Measurements from ENCODE around the gene ENTPD3. TPM values are rescaled to one million over a fixed set of nuclear protein-coding genes. Genes with fewer than 3 reads are reported as not detected.

The ENTPD3 gene
- total and polyA plus RNA-seq, 2 of the 8 experiments (the other 6 are each of a cell fraction or from before 2014, with no cell fraction given), result 0.60 to 1.0 TPM

DNA sequence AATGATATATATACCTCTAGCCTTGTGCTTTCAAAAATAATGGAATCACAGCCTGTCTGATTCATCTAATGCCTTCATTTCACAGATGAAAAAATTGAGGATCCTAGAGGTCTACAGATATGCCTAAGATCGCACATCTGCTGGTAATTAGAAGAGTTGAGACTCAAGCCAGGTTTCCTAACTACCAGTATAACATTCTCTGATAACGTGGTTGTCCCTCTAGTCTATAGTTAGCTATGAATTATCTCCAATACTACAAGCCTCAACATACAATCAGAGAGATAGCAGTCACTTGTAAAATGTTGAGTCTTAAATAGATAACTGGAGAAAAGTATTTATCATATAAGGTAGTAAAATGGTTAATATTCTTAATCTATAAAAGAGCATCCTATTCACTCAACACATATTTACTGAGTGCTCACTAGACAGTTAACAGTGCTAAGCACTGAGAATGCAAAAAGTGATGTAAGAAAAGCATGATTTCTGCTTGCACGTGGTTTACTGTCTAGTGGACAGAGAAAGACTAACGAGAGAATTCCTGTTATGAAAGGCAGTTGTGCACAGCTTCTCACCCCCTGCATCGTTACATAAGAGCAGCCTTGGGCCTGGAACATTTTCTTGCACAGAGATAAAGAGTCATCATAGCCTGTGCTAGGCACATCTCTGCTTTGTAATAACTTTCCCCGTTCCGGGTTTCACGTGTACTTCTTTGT, 4.9 kb upstream of the ENTPD3 start:
- Histone ChIP-seq H3K4ac (replicated peaks; ENCODE audit: insufficient read length, low read depth, low read length) (no peak overlapping the region), H2BK120ac (replicated peaks; ENCODE audit: low read depth, low read length) (no peak overlapping the region), H3K56ac (replicated peaks; ENCODE audit: insufficient read length, low read depth, low read length) (no peak overlapping the region), H3K36me3 (ENCODE audit: control insufficient read depth in 2 of 4, insufficient read depth in 4 of 4, low read length in 3 of 4) (no peaks in the 10 kb centered on the region), H4K91ac (replicated peaks; ENCODE audit: insufficient read length, low read length) (no peak overlapping the region), H2BK15ac (ENCODE audit: low read length) (no peak overlapping the region), H3K4me3 (ENCODE audit: extremely low read depth in 1 of 4, insufficient read depth in 2 of 4, low read depth in 3 of 4, low read length in 4 of 4) (no peak overlapping the region), H2AFZ (ENCODE audit: low read length) (no peak overlapping the region), H2BK20ac (ENCODE audit: low read length) (no peak overlapping the region), H3K23ac (ENCODE audit: insufficient read length) (no peak overlapping the region), H3K27me3 (replicated peaks in 1 of 4; ENCODE audit: control insufficient read depth in 3 of 4, extremely low read depth in 1 of 4, insufficient read depth in 3 of 4, low read length in 3 of 4) (peaks cover 0 to 11% (median 8%) of the 10 kb centered on the region in 4 experiments; a peak in 5 of 7 replicates), H3K4me1 (replicated peaks in 1 of 4; ENCODE audit: control insufficient read depth in 3 of 4, insufficient read depth in 4 of 4, low read length in 3 of 4) (peaks cover 0 to 5% (median 3%) of the 10 kb centered on the region in 4 experiments; a peak in 6 of 7 replicates), H3K27ac (ENCODE audit: low read depth, low read length) (no peak overlapping the region), H3K18ac (ENCODE audit: extremely low read depth, low read length) (no peak overlapping the region), H3K79me2 (ENCODE audit: control insufficient read depth in 1 of 2, insufficient read depth in 2 of 2, low read length in 2 of 2) (no peaks in the 10 kb centered on the region), H4K5ac (ENCODE audit: insufficient read length, low read depth, low read length) (no peak overlapping the region), H3K4me2 (ENCODE audit: insufficient read depth in 1 of 2, low read depth in 2 of 2, low read length in 2 of 2) (no peak overlapping the region), H2BK12ac (ENCODE audit: low read depth, low read length) (no peak overlapping the region), H4K8ac (ENCODE audit: extremely low read depth, insufficient read depth, low read length) (no peak overlapping the region), H3K79me1 (ENCODE audit: low read depth, low read length) (no peaks in the 10 kb centered on the region), H4K20me1 (replicated peaks in 1 of 2; ENCODE audit: control insufficient read depth in 1 of 2, insufficient read depth in 2 of 2, low read length in 2 of 2) (no peaks in the 10 kb centered on the region), H3K9me3 (ENCODE audit: insufficient read depth in 2 of 2, low read depth in 1 of 2, low read length in 1 of 2) (no peaks in the 10 kb centered on the region), H3K14ac (ENCODE audit: insufficient read length) (no peak overlapping the region), H2AK5ac (ENCODE audit: low read depth, low read length) (no peak overlapping the region), H3K23me2 (ENCODE audit: low read depth, low read length) (peaks cover 3% of the 10 kb centered on the region; the same call in 1 of the 2 replicates), H2BK5ac (ENCODE audit: low read depth, low read length) (no peak overlapping the region), H3K9ac (replicated peaks in 1 of 4; ENCODE audit: extremely low read depth in 1 of 4, low read depth in 3 of 4, low read length in 3 of 4) (no peak overlapping the region)
- FAIRE-seq (no peak), DNase-seq (ENCODE audit: low read depth in 1 of 2, low spot score in 2 of 2) (no peak)
- ChIA-PET CTCF (ENCODE audit: partially characterized antibody) (no interaction called here), POLR2A (ENCODE audit: partially characterized antibody) (no interaction called here)
- WGBS, 2 experiments (ENCODE audit: extremely low coverage in 1 of 2, insufficient coverage in 1 of 2, insufficient read length in 1 of 2, insufficient replicate concordance in 2 of 2, low coverage in 1 of 2, low lambda C conversion rate in 2 of 2, missing lambda C conversion rate in 1 of 2), result 76% methylated on average over 8 of the region's 8 CpGs; no CpG with 5 or more reads in 1 of the 2 experiments
- no peak for TF ChIP-seq CTBP2 (IDR thresholded peaks at IDR 0.05; ENCODE audit: borderline replicate concordance, insufficient read depth, insufficient read length, low read length)
- TF ChIP-seq EZH2 (IDR thresholded peaks at IDR 0.05; ENCODE audit: low read depth, low read length, severe bottlenecking), result no peak
- TF ChIP-seq CHD1 (IDR thresholded peaks at IDR 0.05; ENCODE audit: low read depth, low read length), result no peak
- TF ChIP-seq GTF2F1 (IDR thresholded peaks at IDR 0.05; ENCODE audit: borderline replicate concordance, low read depth, low read length), result no peak
- TF ChIP-seq BRCA1 (IDR thresholded peaks at IDR 0.05; ENCODE audit: low read depth, low read length), result no peak
- no peak for TF ChIP-seq NANOG (IDR thresholded peaks at IDR 0.05; ENCODE audit: insufficient read depth, low read depth, low read length, poor library complexity, severe bottlenecking)
- TF ChIP-seq CBX8 (IDR thresholded peaks at IDR 0.05; ENCODE audit: borderline replicate concordance, low read depth, low read length), result no peak
- TF ChIP-seq CEBPB (IDR thresholded peaks at IDR 0.05; ENCODE audit: low read depth, low read length), result no peak
- no peak for TF ChIP-seq RXRA (IDR thresholded peaks at IDR 0.05; ENCODE audit: insufficient read depth, low read depth, low read length)
- TF ChIP-seq, protein P1, sequence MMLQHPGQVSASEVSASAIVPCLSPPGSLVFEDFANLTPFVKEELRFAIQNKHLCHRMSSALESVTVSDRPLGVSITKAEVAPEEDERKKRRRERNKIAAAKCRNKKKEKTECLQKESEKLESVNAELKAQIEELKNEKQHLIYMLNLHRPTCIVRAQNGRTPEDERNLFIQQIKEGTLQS (IDR thresholded peaks at IDR 0.05; ENCODE audit: insufficient read depth, low read depth, low read length), result no peak
- TF ChIP-seq EP300 (IDR thresholded peaks at IDR 0.05; ENCODE audit: borderline replicate concordance in 1 of 2, low read depth in 2 of 2, low read length in 2 of 2), result no peak
